Body of pancreas (tissue), 4 donors: ENCODE measurements around the gene H1-8. TPM values are rescaled to one million over a fixed set of nuclear protein-coding genes. Genes with fewer than 3 reads are reported as not detected.

Experiments used
- ATAC-seq: fragments of 150-250 bp; one replicate; pipeline ENCODE4 v1.9.1; 2016
- DNase-seq, 4 donors: peaks; one replicate each; pipeline ENCODE4 v3.0.0-alpha.2; 2019
- H3K27ac ChIP-seq, 4 donors: fragments of 200-600 bp; sonication (generic); 1 replicate in 3 of 4; 2 replicates in 1 of 4; pipeline versions ENCODE4 v1.5.1 to v1.6.1; 2016 to 2019; ENCODE audit warnings: mild to moderate bottlenecking in 1 of 4, mixed read lengths in 1 of 4, moderate library complexity in 1 of 4
- H3K27me3 ChIP-seq, 2 donors: fragments of 200-600 bp; sonication (generic); one replicate each; pipeline ENCODE4 v1.6.0; 2016; ENCODE audit warnings: mild to moderate bottlenecking in 1 of 2
- H3K36me3 ChIP-seq, 2 donors: fragments of 200-600 bp; sonication (generic); replicated peaks in 1 of 2; 2 replicates each; pipeline ENCODE4 v1.5.1; 2016; ENCODE audit warnings: low read depth in 2 of 2; ENCODE audit not compliant: insufficient read depth in 1 of 2
- H3K4me1 ChIP-seq: fragments of 200-600 bp; sonication (generic); one replicate; pipeline ENCODE4 v1.6.0; 2016
- H3K4me3 ChIP-seq, 2 donors: fragments of 200-600 bp; sonication (generic); 1 replicate in 1 of 2; 2 replicates in 1 of 2; pipeline ENCODE4 v1.5.1; 2016 to 2019
- H3K9me3 ChIP-seq, 3 donors: fragments of 200-600 bp; sonication (generic); 1 replicate in 2 of 3; 2 replicates in 1 of 3; pipeline ENCODE4 v1.5.1; 2016
- POLR2A ChIP-seq, 3 donors: fragments of 450-650 bp; IDR thresholded peaks; one replicate each; pipeline ENCODE4 v1.6.1; 2016; ENCODE audit warnings: antibody characterized with exemption in 3 of 3, mild to moderate bottlenecking in 2 of 3
- WGBS, 2 donors: methylation state at CpG; one replicate each; pipeline ENCODE4 v1.1.5; 2017; 5-methylcytosine and 5-hydroxymethylcytosine counted together
- intact Hi-C: fragments of 100-400 bp; cut with DNase I; formaldehyde crosslinking; loops from one replicate; pipeline ENCODE4 v1.15.1; 2023
- total RNA-seq, 2 donors: library from RNA; depleted of rRNA; stranded (reverse); fragments of >200 nt; gene quantifications; one replicate each; pipeline ENCODE4 v1.1.0, GENCODE V29; 2016
- TF ChIP-seq, protein P1 (sequence below), 7 experiments: fragments of 450-650 bp in 4 of 7; fragments of 200-600 bp in 3 of 7; sonication (generic) in 3 of 7; IDR thresholded peaks; one replicate each; pipeline ENCODE4 v1.5.1; 2016 to 2019; ENCODE audit warnings: antibody characterized with exemption in 7 of 7

Gene H1-8
- total RNA-seq, 2 donors from 2014 or later, result not detected

DNA sequence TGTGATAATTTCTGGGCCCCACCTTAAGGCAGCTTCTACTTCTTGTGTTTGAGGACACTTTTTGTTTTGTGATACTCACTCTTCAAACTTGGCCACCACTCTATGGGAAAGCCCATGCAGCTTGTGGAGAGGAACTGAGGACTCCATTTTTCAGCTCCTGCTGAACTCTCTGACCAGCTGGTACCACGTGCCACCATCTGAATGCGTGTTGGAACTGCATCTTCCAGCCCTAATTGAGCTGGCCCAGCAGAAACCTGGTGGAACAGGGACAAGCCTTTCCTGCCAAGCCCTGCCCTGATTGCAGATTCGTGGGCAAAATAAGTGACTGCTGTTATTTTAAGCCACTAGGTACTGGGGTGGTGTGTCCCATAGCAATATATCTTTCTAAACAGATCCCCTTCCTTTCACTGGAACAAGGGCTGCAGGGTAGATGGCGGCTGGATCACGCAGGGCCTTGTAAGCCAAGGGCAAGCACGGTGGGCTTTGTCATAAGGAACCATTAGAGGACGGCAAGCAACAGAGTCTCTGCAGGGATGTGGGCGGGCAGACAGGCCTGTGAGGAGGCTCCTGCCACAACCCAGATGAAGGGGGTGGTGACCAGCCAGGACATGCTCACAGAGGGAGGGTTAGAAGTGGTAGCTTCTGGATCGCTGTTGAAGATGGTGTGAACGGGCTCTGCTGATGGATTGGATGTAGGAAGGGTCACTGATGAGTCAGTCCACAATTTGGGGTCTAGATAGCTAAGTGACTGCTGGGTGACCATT is 9.5 kb downstream of the H1-8 start:
- DNase-seq, result no peak
- Histone ChIP-seq H3K27ac (no peak overlapping the region), H3K9me3 (no peaks in the 10 kb centered on the region), H3K4me1 (peaks cover 24% of the 10 kb centered on the region), H3K4me3 (no peak overlapping the region), H3K36me3 (no peaks in the 10 kb centered on the region), H3K27me3 (no peaks in the 10 kb centered on the region)
- 83 to 84% methylated on average over 10 of the region's 10 CpGs for WGBS, 2 donors
- ATAC-seq, result no peak
- intact Hi-C loops, result no loop called here
- no peak for TF ChIP-seq POLR2A (IDR thresholded peaks at IDR 0.05)
- TF ChIP-seq, protein P1, sequence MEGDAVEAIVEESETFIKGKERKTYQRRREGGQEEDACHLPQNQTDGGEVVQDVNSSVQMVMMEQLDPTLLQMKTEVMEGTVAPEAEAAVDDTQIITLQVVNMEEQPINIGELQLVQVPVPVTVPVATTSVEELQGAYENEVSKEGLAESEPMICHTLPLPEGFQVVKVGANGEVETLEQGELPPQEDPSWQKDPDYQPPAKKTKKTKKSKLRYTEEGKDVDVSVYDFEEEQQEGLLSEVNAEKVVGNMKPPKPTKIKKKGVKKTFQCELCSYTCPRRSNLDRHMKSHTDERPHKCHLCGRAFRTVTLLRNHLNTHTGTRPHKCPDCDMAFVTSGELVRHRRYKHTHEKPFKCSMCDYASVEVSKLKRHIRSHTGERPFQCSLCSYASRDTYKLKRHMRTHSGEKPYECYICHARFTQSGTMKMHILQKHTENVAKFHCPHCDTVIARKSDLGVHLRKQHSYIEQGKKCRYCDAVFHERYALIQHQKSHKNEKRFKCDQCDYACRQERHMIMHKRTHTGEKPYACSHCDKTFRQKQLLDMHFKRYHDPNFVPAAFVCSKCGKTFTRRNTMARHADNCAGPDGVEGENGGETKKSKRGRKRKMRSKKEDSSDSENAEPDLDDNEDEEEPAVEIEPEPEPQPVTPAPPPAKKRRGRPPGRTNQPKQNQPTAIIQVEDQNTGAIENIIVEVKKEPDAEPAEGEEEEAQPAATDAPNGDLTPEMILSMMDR (IDR thresholded peaks at IDR 0.05), result no peak

DNA sequence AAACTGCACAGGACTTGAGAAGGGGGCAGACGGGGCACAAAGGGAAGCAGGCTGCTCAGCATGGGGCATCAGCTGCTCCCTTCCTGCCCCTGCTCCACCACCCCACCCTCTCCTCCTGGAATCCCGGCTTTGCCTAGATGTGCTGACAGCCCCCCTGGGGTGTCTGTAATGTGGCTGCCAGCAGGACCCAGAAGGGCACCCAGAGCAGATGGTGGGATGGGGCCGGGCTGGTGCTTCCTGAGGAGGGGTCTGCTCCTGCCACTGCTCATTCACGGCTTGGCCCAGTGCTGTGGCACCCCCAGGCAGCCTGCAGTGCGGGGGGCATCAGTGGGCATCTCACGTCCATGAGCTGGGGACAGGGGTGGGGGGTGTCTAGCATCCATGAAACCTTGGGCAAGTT is 10.2 kb downstream of the H1-8 start:
- Histone ChIP-seq H3K27ac (no peak overlapping the region), H3K4me1 (peaks cover 24% of the 10 kb centered on the region), H3K4me3 (no peak overlapping the region), H3K9me3 (no peaks in the 10 kb centered on the region), H3K27me3 (no peaks in the 10 kb centered on the region), H3K36me3 (no peaks in the 10 kb centered on the region)
- 69 to 71% methylated on average over 2 to 5 of the region's 6 CpGs for WGBS, 2 donors
- intact Hi-C loops, result no loop called here
- DNase-seq, result no peak
- ATAC-seq, result no peak
- no peak for TF ChIP-seq POLR2A (IDR thresholded peaks at IDR 0.05)
- TF ChIP-seq, protein P1 (IDR thresholded peaks at IDR 0.05), result no peak

DNA sequence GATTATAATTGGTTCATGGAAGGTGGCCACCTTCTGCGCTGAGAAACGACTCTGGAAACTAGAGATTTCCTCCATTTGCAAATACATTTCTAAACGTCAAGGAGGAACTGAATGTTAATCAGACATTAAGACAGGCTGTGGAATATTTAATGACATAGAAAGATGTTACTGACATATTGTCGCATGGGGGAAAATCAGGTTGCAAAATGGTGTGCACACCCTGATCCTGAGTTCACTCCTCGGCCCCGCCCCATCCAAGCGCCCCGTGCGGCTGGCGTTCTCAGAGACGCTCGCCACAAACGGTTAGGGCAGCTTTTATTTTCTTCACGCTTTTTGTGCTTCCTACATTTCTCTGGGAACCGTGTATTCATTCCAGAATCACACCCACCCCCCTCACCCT is 10.7 kb downstream of the H1-8 start:
- Histone ChIP-seq H3K9me3 (no peaks in the 10 kb centered on the region), H3K27me3 (no peaks in the 10 kb centered on the region), H3K27ac (no peak overlapping the region), H3K4me3 (no peak overlapping the region), H3K4me1 (peaks cover 18% of the 10 kb centered on the region), H3K36me3 (no peaks in the 10 kb centered on the region)
- WGBS, 2 donors, result 64 to 66% methylated on average over 15 of the region's 15 CpGs
- intact Hi-C loops, result no loop called here
- ATAC-seq (no peak), DNase-seq (no peak)
- TF ChIP-seq, protein P1 (IDR thresholded peaks at IDR 0.05), result no peak
- TF ChIP-seq POLR2A (IDR thresholded peaks at IDR 0.05), result no peak

DNA sequence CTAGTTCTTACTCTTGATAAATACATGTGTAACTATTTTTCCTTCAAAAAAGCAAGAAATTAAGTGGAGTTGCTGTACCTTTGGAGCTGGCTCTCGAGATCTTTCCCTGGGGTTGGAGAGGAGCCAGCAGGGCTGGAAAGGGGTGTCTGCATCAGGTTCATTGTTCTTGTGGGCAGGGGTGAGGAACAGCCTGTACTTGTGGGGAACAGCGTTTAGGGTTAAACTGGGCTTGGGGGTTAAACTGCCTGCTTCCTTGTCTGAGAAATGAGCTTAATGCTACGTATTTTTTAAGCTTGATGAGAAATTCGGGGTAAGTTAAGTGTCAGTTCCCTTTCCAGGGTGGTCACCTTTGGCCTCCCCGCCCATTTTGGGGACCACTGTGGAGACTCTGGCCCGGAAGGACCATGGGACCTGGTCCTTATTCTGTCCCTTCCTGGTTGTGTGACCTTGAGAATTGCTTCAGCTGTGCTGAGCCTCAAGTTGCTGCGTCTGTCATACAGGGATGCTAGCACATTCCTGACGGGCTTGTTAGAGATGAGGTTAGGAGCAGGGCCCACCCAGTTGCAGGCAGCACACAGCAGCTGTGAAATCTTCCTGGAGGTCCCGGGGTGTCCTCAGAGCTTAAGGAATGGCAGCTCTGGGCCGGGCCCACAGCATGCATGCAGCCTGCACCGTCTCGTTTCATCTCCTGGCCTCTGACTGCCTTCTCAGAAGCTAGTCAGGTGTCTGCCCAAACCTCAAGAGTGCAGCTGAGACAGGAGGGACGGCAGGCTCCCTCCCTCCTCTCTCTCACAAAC is 11.6 kb downstream of the H1-8 start:
- intact Hi-C loops, result no loop called here
- 51 to 67% methylated on average over 9 to 13 of the region's 13 CpGs for WGBS, 2 donors
- H3K27ac ChIP-seq, result no peak overlapping the region

More for the DNA sequence above, 11.6 kb downstream of the H1-8 start:
- H3K4me3 ChIP-seq, result no peak overlapping the region
- no peaks in the 10 kb centered on the region for H3K36me3 ChIP-seq
- TF ChIP-seq, protein P1 (IDR thresholded peaks at IDR 0.05), result no peak
- no peak for TF ChIP-seq POLR2A (IDR thresholded peaks at IDR 0.05)
- H3K27me3 ChIP-seq, result no peaks in the 10 kb centered on the region
- DNase-seq, result no peak
- peaks cover 11% of the 10 kb centered on the region for H3K4me1 ChIP-seq
- H3K9me3 ChIP-seq, result no peaks in the 10 kb centered on the region
- ATAC-seq, result no peak
